Panc1 (cell line): ENCODE results near the gene NKX2-2.

ENCODE experiments used
- CTCF ChIP-seq: fragments of 450-650 bp; IDR thresholded peaks from 2 replicates; pipeline ENCODE4 v1.5.1; 2017; ENCODE audit warnings: mild to moderate bottlenecking
- SIN3A ChIP-seq: IDR thresholded peaks from 2 replicates; pipeline ENCODE4 v1.6.1; 2012; ENCODE audit warnings: low read depth, mild to moderate bottlenecking, low read length, moderate library complexity, borderline replicate concordance; ENCODE audit not compliant: insufficient read depth
- TCF7L2 ChIP-seq: IDR thresholded peaks from 2 replicates; pipeline ENCODE4 v1.6.1; 2011; ENCODE audit warnings: mild to moderate bottlenecking, low read depth, low read length, inconsistent platforms

DNA sequence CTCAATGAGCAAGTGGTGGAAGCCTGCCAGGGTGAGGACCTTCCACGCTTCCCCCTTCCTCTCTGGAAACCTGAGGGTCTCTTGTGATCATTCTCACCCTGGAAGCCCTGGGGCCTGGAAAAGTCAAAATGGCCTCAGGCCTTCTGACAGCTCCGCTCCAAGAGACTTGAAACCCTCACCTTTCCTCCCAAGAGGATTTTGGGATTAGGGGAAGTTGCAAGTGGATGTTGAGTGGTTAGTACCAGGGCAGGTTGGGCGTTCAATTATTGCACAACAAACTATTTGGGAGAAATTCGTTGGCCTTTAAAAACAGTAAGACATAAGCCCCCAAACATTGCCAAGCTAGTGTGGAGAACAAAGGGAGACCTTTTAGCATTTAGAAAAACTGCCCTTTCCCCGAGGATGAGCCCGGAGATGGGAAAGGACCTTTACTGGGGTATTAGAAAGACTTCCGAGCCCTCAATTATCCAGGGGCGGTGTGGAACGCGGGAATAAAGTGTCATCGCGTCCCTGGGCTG lies 4.7 kb downstream of the NKX2-2 start:
- TF ChIP-seq CTCF (no peak), SIN3A (no peak), TCF7L2 (no peak)
